SU-DHL-6 (cell line): ENCODE data around the gene DIS3L2.

ENCODE experiments used
- H2AFZ ChIP-seq: fragments of 200-600 bp; sonication (generic); 2 replicates; pipeline ENCODE4 v1.6.1; 2014; ENCODE audit warnings: low read depth, mild to moderate bottlenecking, moderate library complexity, mixed read lengths, antibody characterized with exemption, low read length; ENCODE audit not compliant: severe bottlenecking
- H3F3A ChIP-seq: fragments of 200-600 bp; shearing (Covaris generic); 2 replicates; pipeline ENCODE4 v1.6.0; 2016; ENCODE audit warnings: antibody characterized with exemption, mild to moderate bottlenecking; ENCODE audit not compliant: insufficient read depth
- H3K27ac ChIP-seq: fragments of 200-600 bp; sonication (generic); 2 replicates; pipeline ENCODE4 v1.5.1; 2016; ENCODE audit warnings: low read depth, mild to moderate bottlenecking, low read length, moderate library complexity, mixed read lengths
- H3K27me3 ChIP-seq: fragments of 200-600 bp; sonication (generic), shearing (Covaris generic); 2 replicates; pipeline ENCODE4 v1.6.0; 2014; ENCODE audit warnings: mild to moderate bottlenecking, low read length
- H3K36me3 ChIP-seq: fragments of 200-600 bp; sonication (generic); 2 replicates; pipeline ENCODE4 v1.6.1; 2014; ENCODE audit warnings: mild to moderate bottlenecking, low read length, mixed read lengths
- H3K4me2 ChIP-seq: fragments of 300-600, 200-600 bp; shearing (Covaris generic), sonication (generic); 2 replicates; pipeline ENCODE4 v1.6.0; 2014; ENCODE audit warnings: low read length, low read depth, mild to moderate bottlenecking; ENCODE audit not compliant: poor library complexity, severe bottlenecking
- H3K4me3 ChIP-seq: fragments of 200-600 bp; sonication (generic); 2 replicates; pipeline ENCODE4 v1.5.1; 2014; ENCODE audit warnings: antibody characterized with exemption, low read length, mild to moderate bottlenecking, mixed read lengths; ENCODE audit not compliant: insufficient read depth, poor library complexity, severe bottlenecking
- H3K79me2 ChIP-seq: fragments of 200-600 bp; sonication (generic); 2 replicates; pipeline ENCODE4 v1.6.1; 2014; ENCODE audit warnings: mild to moderate bottlenecking, low read length, moderate library complexity; ENCODE audit not compliant: insufficient read depth
- H3K9ac ChIP-seq: fragments of 200-600 bp; sonication (generic); 2 replicates; pipeline ENCODE4 v1.7.0; 2014; ENCODE audit warnings: mild to moderate bottlenecking, low read length
- H3K9me2 ChIP-seq: fragments of 200-600 bp; sonication (generic); replicated peaks from 2 replicates; pipeline ENCODE4 v1.6.1; 2014; ENCODE audit warnings: low read length; ENCODE audit not compliant: insufficient read depth
- H3K9me3 ChIP-seq: fragments of 200-600 bp; sonication (generic); 2 replicates; pipeline ENCODE4 v1.6.1; 2014; ENCODE audit warnings: low read length, mixed read lengths; ENCODE audit not compliant: insufficient read depth
- H4K20me1 ChIP-seq: fragments of 200-600 bp; sonication (generic); 2 replicates; pipeline ENCODE4 v1.6.1; 2014; ENCODE audit warnings: low read depth, mild to moderate bottlenecking, antibody characterized with exemption, low read length, moderate library complexity, mixed read lengths
- CTCF ChIP-seq: fragments of 200-600 bp; sonication (generic); IDR thresholded peaks from one replicate; pipeline ENCODE4 v1.5.1; 2017; ENCODE audit warnings: antibody characterized with exemption, mild to moderate bottlenecking, low read length, moderate library complexity; ENCODE audit not compliant: insufficient read depth, poor library complexity, severe bottlenecking
- EZH2phosphoT487 ChIP-seq: fragments of 200-600 bp; sonication (generic), shearing (Covaris generic); conservative IDR thresholded peaks from 2 replicates; pipeline ENCODE4 v1.6.1; 2018; ENCODE audit warnings: mild to moderate bottlenecking, antibody characterized with exemption, low read length, moderate library complexity, mixed read lengths

The DIS3L2 gene

GRCh38 chr2:231931481-231931915 lies 30.0 kb upstream of the DIS3L2 start:
- Histone ChIP-seq H3K4me3 (no peak overlapping the region), H3K27me3 (no peaks in the 10 kb centered on the region), H3F3A (no peaks in the 10 kb centered on the region), H3K27ac (no peak overlapping the region), H4K20me1 (no peaks in the 10 kb centered on the region), H3K9ac (no peak overlapping the region), H3K9me3 (no peaks in the 10 kb centered on the region), H3K79me2 (no peaks in the 10 kb centered on the region), H2AFZ (no peak overlapping the region), H3K4me2 (no peak overlapping the region), H3K9me2 (no peaks in the 10 kb centered on the region), H3K36me3 (no peaks in the 10 kb centered on the region)
- TF ChIP-seq EZH2phosphoT487 = no peak
- no peak for TF ChIP-seq CTCF

- H3K9ac ChIP-seq = no peak overlapping the region
- H3F3A ChIP-seq = no peaks in the 10 kb centered on the region
- H4K20me1 ChIP-seq = no peaks in the 10 kb centered on the region
- no peaks in the 10 kb centered on the region for H3K27me3 ChIP-seq
- H3K36me3 ChIP-seq = no peaks in the 10 kb centered on the region
- H3K4me2 ChIP-seq = no peak overlapping the region
- H3K79me2 ChIP-seq = no peaks in the 10 kb centered on the region
- H2AFZ ChIP-seq = no peak overlapping the region
- TF ChIP-seq EZH2phosphoT487 (no peak), CTCF (no peak)
- H3K4me3 ChIP-seq = no peak overlapping the region
- no peaks in the 10 kb centered on the region for H3K9me2 ChIP-seq
- no peaks in the 10 kb centered on the region for H3K9me3 ChIP-seq
- no peak overlapping the region for H3K27ac ChIP-seq
Observed at GRCh38 chr2:231932711-231932970, 28.9 kb upstream of the DIS3L2 start.

- Histone ChIP-seq H3K27me3 (no peaks in the 10 kb centered on the region), H3K4me3 (no peak overlapping the region), H3K4me2 (no peak overlapping the region), H3K9me2 (no peaks in the 10 kb centered on the region), H4K20me1 (no peaks in the 10 kb centered on the region), H2AFZ (no peak overlapping the region), H3F3A (no peaks in the 10 kb centered on the region), H3K9ac (no peak overlapping the region), H3K9me3 (no peaks in the 10 kb centered on the region), H3K79me2 (no peaks in the 10 kb centered on the region), H3K36me3 (no peaks in the 10 kb centered on the region), H3K27ac (no peak overlapping the region)
- TF ChIP-seq CTCF = no peak
- TF ChIP-seq EZH2phosphoT487 = no peak
Observed at GRCh38 chr2:231932985-231933915, 28.3 kb upstream of the DIS3L2 start.
